ENCODE measurements around the gene NUP153. TPM values are rescaled to one million over a fixed set of nuclear protein-coding genes. Genes with fewer than 3 reads are reported as not detected.

Gene NUP153
- polyA plus RNA-seq, 1 donor from 2014 or later = 20.6 TPM

GRCh38 chr6:17635568-17635967 lies 71.2 kb downstream of the NUP153 start:
- Histone ChIP-seq H3K9me2 (ENCODE audit: insufficient read depth, low read length) (no peaks in the 10 kb centered on the region), H3K9me3 (ENCODE audit: low read length) (no peaks in the 10 kb centered on the region), H3K36me3 (ENCODE audit: insufficient read depth, low read length) (peaks cover 16% of the 10 kb centered on the region), H3K4me3 (ENCODE audit: low read length) (no peak overlapping the region), H3K9ac (ENCODE audit: low read length) (no peak overlapping the region), H3K27me3 (ENCODE audit: insufficient read depth, low read depth, low read length) (no peaks in the 10 kb centered on the region), H3F3A (ENCODE audit: insufficient read depth, low read length, poor library complexity, severe bottlenecking) (no peaks in the 10 kb centered on the region), H3K27ac (ENCODE audit: low read length) (no peak overlapping the region), H2AFZ (ENCODE audit: low read depth, low read length) (no peak overlapping the region), H4K20me1 (ENCODE audit: insufficient read depth) (no peaks in the 10 kb centered on the region), H3K4me2 (ENCODE audit: low read length) (no peak overlapping the region), H3K79me2 (replicated peaks; ENCODE audit: insufficient read depth, low read length) (no peaks in the 10 kb centered on the region)
- TF ChIP-seq, protein P1, sequence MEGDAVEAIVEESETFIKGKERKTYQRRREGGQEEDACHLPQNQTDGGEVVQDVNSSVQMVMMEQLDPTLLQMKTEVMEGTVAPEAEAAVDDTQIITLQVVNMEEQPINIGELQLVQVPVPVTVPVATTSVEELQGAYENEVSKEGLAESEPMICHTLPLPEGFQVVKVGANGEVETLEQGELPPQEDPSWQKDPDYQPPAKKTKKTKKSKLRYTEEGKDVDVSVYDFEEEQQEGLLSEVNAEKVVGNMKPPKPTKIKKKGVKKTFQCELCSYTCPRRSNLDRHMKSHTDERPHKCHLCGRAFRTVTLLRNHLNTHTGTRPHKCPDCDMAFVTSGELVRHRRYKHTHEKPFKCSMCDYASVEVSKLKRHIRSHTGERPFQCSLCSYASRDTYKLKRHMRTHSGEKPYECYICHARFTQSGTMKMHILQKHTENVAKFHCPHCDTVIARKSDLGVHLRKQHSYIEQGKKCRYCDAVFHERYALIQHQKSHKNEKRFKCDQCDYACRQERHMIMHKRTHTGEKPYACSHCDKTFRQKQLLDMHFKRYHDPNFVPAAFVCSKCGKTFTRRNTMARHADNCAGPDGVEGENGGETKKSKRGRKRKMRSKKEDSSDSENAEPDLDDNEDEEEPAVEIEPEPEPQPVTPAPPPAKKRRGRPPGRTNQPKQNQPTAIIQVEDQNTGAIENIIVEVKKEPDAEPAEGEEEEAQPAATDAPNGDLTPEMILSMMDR (IDR thresholded peaks at IDR 0.05; ENCODE audit: poor library complexity, severe bottlenecking) = no peak
- TF ChIP-seq SMC3 (conservative IDR thresholded peaks at IDR 0.05; ENCODE audit: poor library complexity) (no peak), MXI1 (conservative IDR thresholded peaks at IDR 0.05; ENCODE audit: poor library complexity, severe bottlenecking) (no peak), POLR2AphosphoS5 (IDR thresholded peaks at IDR 0.05) (no peak), TAF1 (IDR thresholded peaks at IDR 0.05; ENCODE audit: low read depth) (no peak), RAD21 (conservative IDR thresholded peaks at IDR 0.05) (no peak), EP300 (conservative IDR thresholded peaks at IDR 0.05; ENCODE audit: poor library complexity, severe bottlenecking) (no peak), EZH2 (IDR thresholded peaks at IDR 0.05; ENCODE audit: borderline replicate concordance, insufficient read depth, low read length, poor library complexity, severe bottlenecking) (no peak)
- TF ChIP-seq, protein P2, sequence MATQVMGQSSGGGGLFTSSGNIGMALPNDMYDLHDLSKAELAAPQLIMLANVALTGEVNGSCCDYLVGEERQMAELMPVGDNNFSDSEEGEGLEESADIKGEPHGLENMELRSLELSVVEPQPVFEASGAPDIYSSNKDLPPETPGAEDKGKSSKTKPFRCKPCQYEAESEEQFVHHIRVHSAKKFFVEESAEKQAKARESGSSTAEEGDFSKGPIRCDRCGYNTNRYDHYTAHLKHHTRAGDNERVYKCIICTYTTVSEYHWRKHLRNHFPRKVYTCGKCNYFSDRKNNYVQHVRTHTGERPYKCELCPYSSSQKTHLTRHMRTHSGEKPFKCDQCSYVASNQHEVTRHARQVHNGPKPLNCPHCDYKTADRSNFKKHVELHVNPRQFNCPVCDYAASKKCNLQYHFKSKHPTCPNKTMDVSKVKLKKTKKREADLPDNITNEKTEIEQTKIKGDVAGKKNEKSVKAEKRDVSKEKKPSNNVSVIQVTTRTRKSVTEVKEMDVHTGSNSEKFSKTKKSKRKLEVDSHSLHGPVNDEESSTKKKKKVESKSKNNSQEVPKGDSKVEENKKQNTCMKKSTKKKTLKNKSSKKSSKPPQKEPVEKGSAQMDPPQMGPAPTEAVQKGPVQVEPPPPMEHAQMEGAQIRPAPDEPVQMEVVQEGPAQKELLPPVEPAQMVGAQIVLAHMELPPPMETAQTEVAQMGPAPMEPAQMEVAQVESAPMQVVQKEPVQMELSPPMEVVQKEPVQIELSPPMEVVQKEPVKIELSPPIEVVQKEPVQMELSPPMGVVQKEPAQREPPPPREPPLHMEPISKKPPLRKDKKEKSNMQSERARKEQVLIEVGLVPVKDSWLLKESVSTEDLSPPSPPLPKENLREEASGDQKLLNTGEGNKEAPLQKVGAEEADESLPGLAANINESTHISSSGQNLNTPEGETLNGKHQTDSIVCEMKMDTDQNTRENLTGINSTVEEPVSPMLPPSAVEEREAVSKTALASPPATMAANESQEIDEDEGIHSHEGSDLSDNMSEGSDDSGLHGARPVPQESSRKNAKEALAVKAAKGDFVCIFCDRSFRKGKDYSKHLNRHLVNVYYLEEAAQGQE (IDR thresholded peaks at IDR 0.05; ENCODE audit: borderline replicate concordance) = no peak

DNA sequence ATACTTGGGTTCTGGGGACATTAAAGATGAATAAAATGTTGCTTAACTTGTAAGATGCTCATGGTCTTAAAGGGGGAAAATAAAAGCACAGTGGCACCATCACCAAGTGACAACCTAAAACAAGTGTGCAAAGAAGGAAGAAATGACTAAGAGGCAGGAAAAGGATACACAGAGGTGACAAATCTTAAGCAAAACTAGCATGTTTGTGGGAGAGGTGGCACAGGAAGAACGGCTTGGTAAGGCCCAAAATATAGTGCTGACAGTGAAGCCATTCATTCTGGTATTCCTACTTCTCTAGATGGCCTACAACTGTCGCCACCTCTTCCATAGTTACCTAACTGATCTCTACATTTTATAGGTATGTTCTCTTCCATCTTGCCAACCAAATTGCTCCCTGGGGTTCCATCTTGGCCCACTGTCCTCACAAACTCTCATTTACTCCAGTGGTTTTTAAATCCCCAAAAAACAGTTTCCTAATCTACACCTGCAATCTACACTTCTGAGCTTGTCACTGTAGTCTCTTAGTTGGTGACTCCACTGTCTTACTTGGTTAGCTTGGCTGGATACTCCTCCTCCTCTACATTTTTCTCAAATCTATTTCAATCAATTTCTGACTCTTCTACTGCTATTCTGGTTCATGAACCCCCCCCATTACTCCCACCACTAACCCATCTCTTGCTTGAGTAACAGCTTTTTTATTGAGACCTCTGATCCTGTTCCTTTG lies 73.1 kb downstream of the NUP153 start:
- H4K20me1 ChIP-seq (ENCODE audit: insufficient read depth) = no peaks in the 10 kb centered on the region
- H3F3A ChIP-seq (ENCODE audit: insufficient read depth, low read length, poor library complexity, severe bottlenecking) = no peaks in the 10 kb centered on the region
- H3K9me2 ChIP-seq (ENCODE audit: insufficient read depth, low read length) = no peaks in the 10 kb centered on the region
- H3K27ac ChIP-seq (ENCODE audit: low read length) = no peak overlapping the region
- TF ChIP-seq RAD21 (conservative IDR thresholded peaks at IDR 0.05) = no peak
- no peak for TF ChIP-seq EP300 (conservative IDR thresholded peaks at IDR 0.05; ENCODE audit: poor library complexity, severe bottlenecking)
- no peak for TF ChIP-seq MXI1 (conservative IDR thresholded peaks at IDR 0.05; ENCODE audit: poor library complexity, severe bottlenecking)
- no peak for TF ChIP-seq SMC3 (conservative IDR thresholded peaks at IDR 0.05; ENCODE audit: poor library complexity)
- no peak for TF ChIP-seq POLR2AphosphoS5 (IDR thresholded peaks at IDR 0.05)
- TF ChIP-seq, protein P1 (IDR thresholded peaks at IDR 0.05; ENCODE audit: poor library complexity, severe bottlenecking) = no peak
- no peak for TF ChIP-seq EZH2 (IDR thresholded peaks at IDR 0.05; ENCODE audit: borderline replicate concordance, insufficient read depth, low read length, poor library complexity, severe bottlenecking)
- H3K9ac ChIP-seq (ENCODE audit: low read length) = no peak overlapping the region
- H3K79me2 ChIP-seq (replicated peaks; ENCODE audit: insufficient read depth, low read length) = no peaks in the 10 kb centered on the region
- peaks cover 5% of the 10 kb centered on the region for H3K36me3 ChIP-seq (ENCODE audit: insufficient read depth, low read length)
- no peak overlapping the region for H3K4me3 ChIP-seq (ENCODE audit: low read length)
- H3K27me3 ChIP-seq (ENCODE audit: insufficient read depth, low read depth, low read length) = no peaks in the 10 kb centered on the region
- H3K9me3 ChIP-seq (ENCODE audit: low read length) = no peaks in the 10 kb centered on the region
- no peak overlapping the region for H3K4me2 ChIP-seq (ENCODE audit: low read length)
- H2AFZ ChIP-seq (ENCODE audit: low read depth, low read length) = no peak overlapping the region

All from neural cell (in vitro differentiated cells).